Astrocyte (in vitro differentiated cells and primary cell): ENCODE measurements around the gene F8A2. TPM values are rescaled to one million over a fixed set of nuclear protein-coding genes. Genes with fewer than 3 reads are reported as not detected.
"Not testable (repeated sequence)": the region's sequence is repeated elsewhere in the genome, so short reads cannot be mapped to it uniquely, and the experiment has no call there.

Experiments
- DNase-seq: peaks from one replicate; pipeline ENCODE4 v3.0.0-alpha.2; 2010; ENCODE audit warnings: low read depth
- FAIRE-seq: peaks from 2 replicates; lab custom pipeline; 2011; peaks lifted over from hg19 to GRCh38; lab: Jason Lieb, UNC
- H2AFZ ChIP-seq: 2 replicates; pipeline ENCODE4 v1.6.0; 2012; ENCODE audit warnings: low read depth, low read length, inconsistent platforms
- H3K27ac ChIP-seq: 2 replicates; pipeline ENCODE4 v1.5.1; 2011; ENCODE audit warnings: low read depth, low read length, inconsistent platforms
- H3K27me3 ChIP-seq: 2 replicates; pipeline ENCODE4 v1.6.0; 2011; ENCODE audit warnings: low read length, inconsistent platforms; ENCODE audit not compliant: insufficient read depth
- H3K36me3 ChIP-seq: 2 replicates; pipeline ENCODE4 v1.5.1; 2011; ENCODE audit warnings: low read length, inconsistent platforms; ENCODE audit not compliant: insufficient read depth
- H3K4me1 ChIP-seq: 2 replicates; pipeline ENCODE4 v1.5.1; 2011; ENCODE audit warnings: low read length, inconsistent platforms; ENCODE audit not compliant: insufficient read depth
- H3K4me2 ChIP-seq: 2 replicates; pipeline ENCODE4 v1.6.0; 2012; ENCODE audit warnings: low read length, inconsistent platforms
- H3K4me3 ChIP-seq: 2 replicates; pipeline ENCODE4 v1.5.1; 2011; ENCODE audit warnings: low read depth, mild to moderate bottlenecking, low read length, inconsistent platforms; ENCODE audit not compliant: insufficient read depth
- H3K79me2 ChIP-seq: 2 replicates; pipeline ENCODE4 v1.6.0; 2012; ENCODE audit warnings: mild to moderate bottlenecking, low read length, inconsistent platforms; ENCODE audit not compliant: insufficient read depth
- H3K9ac ChIP-seq: 2 replicates; pipeline ENCODE4 v1.6.0; 2012; ENCODE audit warnings: mild to moderate bottlenecking, low read length, inconsistent platforms
- H3K9me3 ChIP-seq: 2 replicates; pipeline ENCODE4 v1.5.1; 2012; ENCODE audit warnings: low read depth, mild to moderate bottlenecking, low read length, inconsistent platforms; ENCODE audit not compliant: insufficient read depth
- H4K20me1 ChIP-seq: 2 replicates; pipeline ENCODE4 v1.6.0; 2012; ENCODE audit warnings: low read length, inconsistent platforms; ENCODE audit not compliant: insufficient read depth
- H3K27ac Mint-ChIP-seq: one replicate; pipeline ENCODE4 v1.8.0; 2021; ENCODE audit warnings: mild to moderate bottlenecking, mixed read lengths; ENCODE audit not compliant: unreplicated experiment
- H3K27me3 Mint-ChIP-seq: one replicate; pipeline ENCODE4 v1.8.0; 2021; ENCODE audit warnings: low read depth, mixed read lengths; ENCODE audit not compliant: unreplicated experiment
- H3K36me3 Mint-ChIP-seq: one replicate; pipeline ENCODE4 v1.8.0; 2021; ENCODE audit warnings: low read depth, mixed read lengths; ENCODE audit not compliant: unreplicated experiment
- H3K4me1 Mint-ChIP-seq: one replicate; pipeline ENCODE4 v1.8.0; 2021; ENCODE audit warnings: low read depth, mixed read lengths; ENCODE audit not compliant: unreplicated experiment
- H3K4me3 Mint-ChIP-seq: one replicate; pipeline ENCODE4 v1.8.0; 2021; ENCODE audit warnings: mild to moderate bottlenecking, moderate library complexity, mixed read lengths; ENCODE audit not compliant: unreplicated experiment
- H3K9me3 Mint-ChIP-seq: one replicate; pipeline ENCODE4 v1.8.0; 2021; ENCODE audit warnings: mild to moderate bottlenecking, mixed read lengths; ENCODE audit not compliant: unreplicated experiment
- total RNA-seq: library from RNA; stranded (reverse); gene quantifications from 2 replicates; pipeline ENCODE4 v1.2.1, GENCODE V29; 2021

The F8A2 gene
- total RNA-seq, 1 donor from 2014 or later, result not detected

DNA sequence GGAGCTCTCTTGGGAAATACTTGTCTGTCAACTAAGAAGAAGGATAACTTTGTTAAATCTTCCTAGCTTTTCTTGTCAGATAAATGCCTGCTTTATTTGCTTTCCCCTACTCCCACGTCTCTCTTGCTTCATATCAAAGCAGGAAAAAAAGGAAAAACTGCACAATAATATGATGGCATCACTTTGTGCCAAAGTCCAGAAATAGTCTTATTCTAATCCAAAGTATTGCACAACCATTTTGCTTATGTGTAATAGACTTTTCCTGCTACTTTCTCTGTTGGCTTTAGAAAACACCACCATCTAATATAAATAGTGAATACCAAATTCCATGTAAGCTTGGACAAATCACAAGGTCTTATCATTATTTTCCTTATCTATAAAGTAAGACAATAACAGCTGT lies 36.2 kb upstream of the F8A2 start:
- H3K27me3 Mint-ChIP-seq, H3K27me3 ChIP-seq: not testable (repeated sequence)

DNA sequence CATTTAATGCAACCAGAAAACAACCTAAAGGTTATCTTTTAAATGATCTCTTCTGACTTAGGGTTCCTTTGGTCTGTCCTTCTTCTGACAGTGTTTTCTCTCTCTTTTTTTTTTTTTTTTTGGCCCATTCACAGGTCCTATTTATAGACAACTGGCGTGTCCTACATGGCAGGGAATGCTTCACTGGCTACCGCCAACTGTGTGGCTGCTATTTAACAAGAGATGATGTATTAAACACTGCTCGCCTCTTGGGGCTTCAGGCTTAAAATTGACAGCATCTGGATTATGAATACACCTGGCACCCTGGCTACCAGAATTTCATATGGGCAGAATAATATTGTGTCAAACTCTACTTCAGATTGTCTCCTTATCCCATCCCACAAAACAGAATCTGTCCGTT lies 32.4 kb upstream of the F8A2 start:
- H3K36me3 Mint-ChIP-seq, FAIRE-seq, H3K9me3 Mint-ChIP-seq, DNase-seq, H3K4me1 Mint-ChIP-seq, H3K4me2 ChIP-seq, H3K4me3 Mint-ChIP-seq, H2AFZ ChIP-seq, H4K20me1 ChIP-seq, H3K4me3 ChIP-seq, H3K36me3 ChIP-seq, H3K79me2 ChIP-seq, H3K9ac ChIP-seq, H3K9me3 ChIP-seq, H3K27me3 ChIP-seq, H3K4me1 ChIP-seq, H3K27me3 Mint-ChIP-seq, H3K27ac ChIP-seq, H3K27ac Mint-ChIP-seq: not testable (repeated sequence)

More for the DNA sequence above, 36.2 kb upstream of the F8A2 start:
- H2AFZ ChIP-seq, H3K27ac ChIP-seq, H3K9ac ChIP-seq, DNase-seq, H3K4me1 ChIP-seq, H3K9me3 ChIP-seq, H3K36me3 ChIP-seq, H3K4me3 ChIP-seq, H4K20me1 ChIP-seq, H3K4me3 Mint-ChIP-seq, H3K9me3 Mint-ChIP-seq, H3K4me1 Mint-ChIP-seq, H3K36me3 Mint-ChIP-seq, H3K4me2 ChIP-seq, H3K27ac Mint-ChIP-seq, H3K79me2 ChIP-seq: not testable (repeated sequence)
- peak; percentile 94 for FAIRE-seq

DNA sequence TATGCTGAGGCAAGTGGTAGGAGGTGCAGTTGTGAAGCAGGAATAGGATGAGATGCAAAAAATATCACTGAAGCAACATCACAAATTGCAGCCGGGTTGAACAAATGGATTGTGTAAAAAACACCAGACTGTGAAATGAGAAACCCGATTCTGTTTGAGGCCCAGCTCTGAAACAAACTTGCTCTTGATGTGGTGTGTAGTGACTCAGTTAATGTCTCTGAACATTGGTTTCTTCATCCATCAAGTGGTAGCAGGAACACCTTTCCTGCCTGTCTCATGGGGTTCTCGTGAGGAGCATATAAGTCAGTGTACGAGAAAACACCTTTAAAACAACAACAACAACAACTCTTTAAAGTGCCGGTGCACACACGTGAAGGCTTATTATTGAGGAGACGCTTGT lies 18.2 kb upstream of the F8A2 start:
- H3K4me2 ChIP-seq, H3K4me3 ChIP-seq, H3K27me3 ChIP-seq, H4K20me1 ChIP-seq, H3K27me3 Mint-ChIP-seq, H2AFZ ChIP-seq, H3K9ac ChIP-seq, DNase-seq, H3K9me3 ChIP-seq, H3K27ac ChIP-seq, H3K36me3 ChIP-seq, H3K27ac Mint-ChIP-seq, H3K4me3 Mint-ChIP-seq, H3K36me3 Mint-ChIP-seq, H3K9me3 Mint-ChIP-seq, H3K79me2 ChIP-seq, H3K4me1 ChIP-seq, H3K4me1 Mint-ChIP-seq: not testable (repeated sequence)
- FAIRE-seq, result peak; percentile 69

DNA sequence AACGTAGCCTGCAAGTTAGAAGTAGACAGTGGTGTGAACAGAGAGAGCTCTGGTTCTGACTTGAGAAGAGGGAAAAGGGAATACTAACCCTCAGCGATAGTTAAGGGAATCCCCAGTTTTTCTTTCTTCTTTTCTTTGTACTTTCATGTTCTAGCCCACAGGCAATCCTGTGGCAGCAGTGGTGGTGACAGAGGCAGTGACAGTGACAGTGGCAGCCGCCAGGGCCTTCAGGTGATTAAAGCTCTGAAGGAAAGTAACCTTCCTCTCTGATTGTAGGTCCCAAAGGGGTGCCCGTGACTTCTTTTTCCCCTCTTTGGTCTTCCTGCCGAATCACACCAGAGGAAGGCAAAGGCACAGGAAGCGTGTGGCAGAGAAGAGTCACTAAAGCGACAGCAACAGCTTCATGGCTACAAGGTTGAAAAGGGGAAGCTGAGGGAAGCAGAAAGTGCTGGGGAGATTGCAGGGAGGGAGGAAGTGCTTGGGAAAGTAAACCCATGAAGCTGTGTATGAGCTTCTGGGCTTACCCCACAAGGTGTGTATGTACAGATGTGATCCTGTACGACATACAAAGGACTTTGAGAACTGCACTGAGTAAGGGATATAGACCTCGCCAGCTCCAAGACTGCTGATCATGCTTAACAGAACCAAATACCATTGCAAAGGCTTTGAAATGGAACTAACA lies 8.0 kb upstream of the F8A2 start:
- not testable (repeated sequence) for H3K79me2 ChIP-seq, H3K4me3 ChIP-seq, H3K36me3 Mint-ChIP-seq, H3K4me3 Mint-ChIP-seq, FAIRE-seq, H3K4me2 ChIP-seq, H3K27me3 ChIP-seq, H3K4me1 ChIP-seq, H4K20me1 ChIP-seq, H3K9me3 ChIP-seq, H3K9ac ChIP-seq, H3K36me3 ChIP-seq, H3K27ac ChIP-seq, H2AFZ ChIP-seq, H3K27me3 Mint-ChIP-seq, H3K4me1 Mint-ChIP-seq, H3K9me3 Mint-ChIP-seq, DNase-seq, H3K27ac Mint-ChIP-seq

DNA sequence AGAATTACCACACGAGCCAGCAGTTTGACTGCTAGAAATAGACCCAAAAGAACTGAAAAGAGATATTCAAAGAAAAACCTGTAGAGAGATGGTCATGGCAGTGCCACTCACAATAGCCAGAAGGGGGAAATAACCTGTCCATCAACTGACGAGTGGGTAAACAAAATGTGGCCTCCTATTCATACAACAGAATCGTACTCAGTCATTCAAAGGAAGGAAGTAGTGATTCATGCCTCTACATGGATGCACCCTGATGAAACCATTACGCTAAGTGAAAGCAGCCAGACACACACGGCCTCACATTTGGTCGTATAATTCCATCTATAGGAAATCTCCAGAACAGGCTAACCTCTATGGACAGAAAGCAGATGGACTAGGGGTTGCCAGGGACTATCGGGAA lies 2.1 kb upstream of the F8A2 start:
- H3K27me3 ChIP-seq, H3K4me1 Mint-ChIP-seq, H2AFZ ChIP-seq, H3K36me3 ChIP-seq, H3K36me3 Mint-ChIP-seq, H3K4me3 Mint-ChIP-seq, H3K4me3 ChIP-seq, H3K4me1 ChIP-seq, DNase-seq, H3K4me2 ChIP-seq, H3K9me3 ChIP-seq, H3K79me2 ChIP-seq, H3K27ac ChIP-seq, H3K27ac Mint-ChIP-seq, FAIRE-seq, H3K9ac ChIP-seq, H4K20me1 ChIP-seq, H3K9me3 Mint-ChIP-seq, H3K27me3 Mint-ChIP-seq: not testable (repeated sequence)

DNA sequence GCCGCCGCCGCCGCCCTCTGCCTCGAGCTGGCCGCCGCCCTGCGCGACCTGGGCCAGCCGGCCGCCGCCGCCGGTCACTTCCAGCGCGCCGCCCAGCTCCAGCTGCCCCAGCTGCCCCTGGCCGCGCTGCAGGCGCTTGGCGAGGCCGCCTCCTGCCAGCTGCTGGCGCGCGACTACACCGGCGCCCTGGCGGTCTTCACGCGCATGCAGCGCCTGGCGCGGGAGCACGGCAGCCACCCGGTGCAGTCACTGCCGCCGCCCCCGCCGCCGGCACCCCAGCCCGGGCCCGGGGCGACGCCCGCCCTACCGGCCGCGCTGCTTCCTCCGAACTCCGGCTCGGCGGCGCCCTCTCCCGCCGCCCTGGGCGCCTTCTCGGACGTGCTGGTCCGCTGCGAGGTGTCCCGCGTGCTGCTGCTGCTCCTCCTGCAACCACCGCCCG lies 653 bp downstream of the F8A2 start:
- not testable (repeated sequence) for H4K20me1 ChIP-seq, DNase-seq, H3K27ac Mint-ChIP-seq, H3K9me3 ChIP-seq, H3K79me2 ChIP-seq, H3K4me2 ChIP-seq, H3K9ac ChIP-seq, H3K27me3 ChIP-seq, H3K4me1 Mint-ChIP-seq, FAIRE-seq, H3K36me3 Mint-ChIP-seq, H3K4me3 Mint-ChIP-seq, H3K4me3 ChIP-seq, H2AFZ ChIP-seq, H3K36me3 ChIP-seq, H3K27ac ChIP-seq, H3K9me3 Mint-ChIP-seq, H3K27me3 Mint-ChIP-seq, H3K4me1 ChIP-seq
